H1 (cell line): ENCODE measurements around the gene INPP5E. TPM values are rescaled to one million over a fixed set of nuclear protein-coding genes. Genes with fewer than 3 reads are reported as not detected.

ENCODE experiments used
- CTCF ChIA-PET: fragments of 300-600 bp; sonication (Branson Sonifier 250); formaldehyde crosslinking; loops from one replicate; lab custom pipeline; 2021; ENCODE audit not compliant: partially characterized antibody; lab: Charles Lee
- POLR2A ChIA-PET: fragments of 300-600 bp; sonication (Branson Sonifier 250); formaldehyde crosslinking; loops from one replicate; lab custom pipeline; 2021; ENCODE audit warnings: inconsistent platforms; ENCODE audit not compliant: partially characterized antibody; lab: Charles Lee
- DNase-seq, 2 experiments: peaks; one replicate each; pipeline versions ENCODE4 v3.0.0 to v3.0.0-alpha.2; 2010 to 2022; ENCODE audit warnings: low spot score in 2 of 2, low read depth in 1 of 2, mixed read lengths in 1 of 2
- FAIRE-seq: peaks from 2 replicates; lab custom pipeline; 2011; peaks lifted over from hg19 to GRCh38; lab: Jason Lieb, UNC
- H2AFZ ChIP-seq: 2 replicates; pipeline ENCODE4 v1.8.1; 2012; ENCODE audit warnings: low read length, inconsistent platforms
- H2AK5ac ChIP-seq: 2 replicates; pipeline ENCODE4 v1.6.1; 2013; ENCODE audit warnings: low read depth, low read length
- H2BK120ac ChIP-seq: replicated peaks from 2 replicates; pipeline ENCODE3; 2013; ENCODE audit warnings: low read depth, low read length, inconsistent platforms
- H2BK12ac ChIP-seq: 2 replicates; pipeline ENCODE4 v1.6.1; 2013; ENCODE audit warnings: low read depth, low read length
- H2BK15ac ChIP-seq: 2 replicates; pipeline ENCODE4 v1.6.1; 2013; ENCODE audit warnings: low read length
- H2BK20ac ChIP-seq: 2 replicates; pipeline ENCODE4 v1.6.1; 2013; ENCODE audit warnings: low read length
- H2BK5ac ChIP-seq: 2 replicates; pipeline ENCODE4 v1.6.1; 2013; ENCODE audit warnings: low read depth, low read length
- H3K14ac ChIP-seq: 2 replicates; pipeline ENCODE4 v1.6.1; 2013; ENCODE audit warnings: inconsistent platforms; ENCODE audit not compliant: insufficient read length
- H3K18ac ChIP-seq: 2 replicates; pipeline ENCODE4 v1.6.1; 2013; ENCODE audit warnings: low read length; ENCODE audit errors: extremely low read depth
- H3K23ac ChIP-seq: 2 replicates; pipeline ENCODE4 v1.6.1; 2013; ENCODE audit warnings: inconsistent platforms; ENCODE audit not compliant: insufficient read length
- H3K23me2 ChIP-seq: 2 replicates; pipeline ENCODE4 v1.6.1; 2013; ENCODE audit warnings: low read depth, low read length
- H3K27ac ChIP-seq: 2 replicates; pipeline ENCODE4 v1.6.1; 2011; ENCODE audit warnings: low read depth, low read length, inconsistent platforms
- H3K27me3 ChIP-seq, 4 experiments: replicated peaks in 1 of 4; 1 replicate in 1 of 4; 2 replicates in 3 of 4; pipeline versions ENCODE4 v1.6.1 to v1.8.1; 2011 to 2013; ENCODE audit warnings: low read length in 3 of 4, mild to moderate bottlenecking in 3 of 4, inconsistent platforms in 2 of 4, mixed read lengths in 2 of 4, moderate library complexity in 1 of 4; ENCODE audit not compliant: control insufficient read depth in 3 of 4, insufficient read depth in 3 of 4; ENCODE audit errors: extremely low read depth in 1 of 4
- H3K36me3 ChIP-seq, 4 experiments: 2 replicates each; pipeline versions ENCODE4 v1.6.1 to v1.8.1; 2011 to 2013; ENCODE audit warnings: mild to moderate bottlenecking in 4 of 4, low read length in 3 of 4, moderate library complexity in 2 of 4, control low read depth in 1 of 4, inconsistent platforms in 1 of 4; ENCODE audit not compliant: insufficient read depth in 4 of 4, control insufficient read depth in 2 of 4
- H3K4ac ChIP-seq: replicated peaks from 2 replicates; pipeline ENCODE3; 2013; ENCODE audit warnings: low read length, low read depth, mixed read lengths, inconsistent platforms; ENCODE audit not compliant: insufficient read length
- H3K4me1 ChIP-seq, 4 experiments: replicated peaks in 1 of 4; 1 replicate in 1 of 4; 2 replicates in 3 of 4; pipeline versions ENCODE4 v1.6.1 to v1.8.1; 2011 to 2013; ENCODE audit warnings: low read length in 3 of 4, inconsistent platforms in 2 of 4, mixed read lengths in 1 of 4; ENCODE audit not compliant: insufficient read depth in 4 of 4, control insufficient read depth in 3 of 4
- H3K4me2 ChIP-seq, 2 experiments: 2 replicates each; pipeline versions ENCODE4 v1.6.1 to v1.8.1; 2011 to 2013; ENCODE audit warnings: low read depth in 2 of 2, low read length in 2 of 2, control low read depth in 1 of 2, inconsistent platforms in 1 of 2, mild to moderate bottlenecking in 1 of 2; ENCODE audit not compliant: insufficient read depth in 1 of 2
- H3K4me3 ChIP-seq, 4 experiments: fragments of 200-600, 300-600 bp in 1 of 4; sonication (generic), shearing (Covaris generic), sonication (Bioruptor Twin) in 1 of 4; 2 replicates each; pipeline versions ENCODE4 v1.5.1 to v1.8.1; 2011 to 2016; ENCODE audit warnings: low read length in 4 of 4, low read depth in 3 of 4, control low read depth in 2 of 4, inconsistent platforms in 2 of 4, mild to moderate bottlenecking in 2 of 4, mixed read lengths in 1 of 4, moderate library complexity in 1 of 4; ENCODE audit not compliant: insufficient read depth in 2 of 4; ENCODE audit errors: extremely low read depth in 1 of 4
- H3K56ac ChIP-seq: replicated peaks from 2 replicates; pipeline ENCODE3; 2013; ENCODE audit warnings: low read depth, mild to moderate bottlenecking, mixed read lengths, low read length, inconsistent platforms; ENCODE audit not compliant: insufficient read length
- H3K79me1 ChIP-seq: 2 replicates; pipeline ENCODE4 v1.6.1; 2013; ENCODE audit warnings: low read depth, low read length, control low read depth
- H3K79me2 ChIP-seq, 2 experiments: 2 replicates each; pipeline versions ENCODE4 v1.6.1 to v1.8.1; 2012 to 2013; ENCODE audit warnings: low read length in 2 of 2, mild to moderate bottlenecking in 2 of 2, inconsistent platforms in 1 of 2; ENCODE audit not compliant: insufficient read depth in 2 of 2, control insufficient read depth in 1 of 2
- H3K9ac ChIP-seq, 4 experiments: replicated peaks in 1 of 4; 1 replicate in 1 of 4; 2 replicates in 3 of 4; pipeline versions ENCODE4 v1.6.1 to v1.8.1; 2011 to 2013; ENCODE audit warnings: low read depth in 3 of 4, low read length in 3 of 4, control low read depth in 2 of 4, mild to moderate bottlenecking in 2 of 4, moderate library complexity in 2 of 4, inconsistent platforms in 1 of 4; ENCODE audit errors: extremely low read depth in 1 of 4
- H3K9me3 ChIP-seq, 2 experiments: 2 replicates each; pipeline versions ENCODE4 v1.6.1 to v1.8.1; 2012 to 2013; ENCODE audit warnings: mild to moderate bottlenecking in 2 of 2, moderate library complexity in 2 of 2, control low read depth in 1 of 2, inconsistent platforms in 1 of 2, low read depth in 1 of 2, low read length in 1 of 2, mixed read lengths in 1 of 2; ENCODE audit not compliant: insufficient read depth in 2 of 2
- H4K20me1 ChIP-seq, 2 experiments: replicated peaks in 1 of 2; 2 replicates each; pipeline versions ENCODE3 to v1.8.1; 2011 to 2013; ENCODE audit warnings: inconsistent platforms in 2 of 2, low read length in 2 of 2, mild to moderate bottlenecking in 1 of 2; ENCODE audit not compliant: insufficient read depth in 2 of 2, control insufficient read depth in 1 of 2
- H4K5ac ChIP-seq: 2 replicates; pipeline ENCODE4 v1.6.1; 2013; ENCODE audit warnings: low read length, low read depth, mixed read lengths, inconsistent platforms; ENCODE audit not compliant: insufficient read length
- H4K8ac ChIP-seq: 2 replicates; pipeline ENCODE4 v1.8.0; 2013; ENCODE audit warnings: mild to moderate bottlenecking, moderate library complexity, low read length, inconsistent platforms; ENCODE audit not compliant: insufficient read depth; ENCODE audit errors: extremely low read depth
- H4K91ac ChIP-seq: replicated peaks from 2 replicates; pipeline ENCODE3; 2013; ENCODE audit warnings: low read length, mixed read lengths, inconsistent platforms; ENCODE audit not compliant: insufficient read length
- WGBS, 2 experiments: shearing (Covaris generic) in 1 of 2; methylation state at CpG; one replicate each; pipeline versions ENCODE4 v1.1.6 to v1.1.7; 2013 to 2015; ENCODE audit warnings: low lambda C conversion rate in 2 of 2, mixed read lengths in 2 of 2, inconsistent platforms in 1 of 2, low coverage in 1 of 2, missing lambda C conversion rate in 1 of 2; ENCODE audit not compliant: insufficient replicate concordance in 2 of 2, insufficient coverage in 1 of 2, insufficient read length in 1 of 2; ENCODE audit errors: extremely low coverage in 1 of 2, missing lambda C conversion rate in 1 of 2; 5-methylcytosine and 5-hydroxymethylcytosine counted together
- polyA plus RNA-seq, 7 experiments: library from polyadenylated mRNA; depleted of rRNA in 3 of 7; stranded (reverse) in 5 of 7; unstranded in 2 of 7; fragments of >200 nt in 5 of 7; fragments of 200-250 nt in 2 of 7; gene quantifications; 1 replicate in 5 of 7; 2 replicates in 1 of 7; 4 replicates in 1 of 7; pipeline versions ENCODE4 v1.2.1 to v1.2.3, GENCODE V29; 2011 to 2013; ENCODE audit warnings: missing spikeins in 2 of 7, mixed read lengths in 2 of 7
- total RNA-seq: library from RNA; stranded (reverse); fragmentation: NEBNext Ultra II Directional; extraction: Animal tissue kit (Norgen Biotek cat#: 25700); gene quantifications from 2 replicates; pipeline ENCODE4 v1.2.1, GENCODE V29; 2021

Gene INPP5E
- total and polyA plus RNA-seq, 2 of the 8 experiments (the other 6 are each of a cell fraction or from before 2014, with no cell fraction given): 8.7 to 11.3 TPM

- CTCF ChIA-PET: interaction anchor here (0.7 to 2.5 kb wide), 7 partner anchors 8 to 224 kb away, joined by 3 to 10 read pairs (median 4); partner anchors contain the start of gene DNLZ
- H3K36me3 ChIP-seq: peaks cover 17 to 39% (median 25%) of the 10 kb centered on the region in 4 experiments
Measured at GRCh38 chr9:136443687-136444086, 4.0 kb upstream of the INPP5E start.

More at GRCh38 chr9:136443687-136444086, 4.0 kb upstream of the INPP5E start:
- POLR2A ChIA-PET: interaction anchor here (0.9 to 4.4 kb wide), 8 partner anchors 10 to 42 kb away, joined by 3 to 23 read pairs (median 6); partner anchors contain the start of gene SNAPC4
- no peak overlapping the region for H4K8ac ChIP-seq
- H3K4ac ChIP-seq: no peak overlapping the region
- no peaks in the 10 kb centered on the region for H3K79me1 ChIP-seq
- no peak overlapping the region for H4K91ac ChIP-seq
- no peak overlapping the region for H2BK20ac ChIP-seq
- no peaks in the 10 kb centered on the region for H3K79me2 ChIP-seq
- H3K23ac ChIP-seq: no peak overlapping the region
- H2AFZ ChIP-seq: no peak overlapping the region
- H3K27me3 ChIP-seq: no peaks in the 10 kb centered on the region; a peak in 1 of 7 replicates
- no peak overlapping the region for H3K27ac ChIP-seq
- H3K9me3 ChIP-seq: no peaks in the 10 kb centered on the region
- H3K56ac ChIP-seq: no peak overlapping the region
- no peak overlapping the region for H2BK15ac ChIP-seq
- H2BK12ac ChIP-seq: no peak overlapping the region
- WGBS, 2 experiments: 97% methylated on average over 7 of the region's 7 CpGs; no CpG with 5 or more reads in 1 of the 2 experiments
- no peak overlapping the region for H2BK120ac ChIP-seq
- peaks cover 5 to 13% of the 10 kb centered on the region in 2 experiments for H4K20me1 ChIP-seq
- DNase-seq (no peak), FAIRE-seq (no peak)
- no peak overlapping the region for H3K14ac ChIP-seq
- no peak overlapping the region for H2AK5ac ChIP-seq
- H3K23me2 ChIP-seq: peaks cover 3% of the 10 kb centered on the region; the same call in 1 of the 2 replicates
- no peak overlapping the region for H4K5ac ChIP-seq
- H3K4me3 ChIP-seq: no peak overlapping the region
- no peak overlapping the region for H2BK5ac ChIP-seq
- no peak overlapping the region for H3K4me2 ChIP-seq
- H3K18ac ChIP-seq: no peak overlapping the region
- H3K9ac ChIP-seq: no peak overlapping the region
- 0 out of 7 replicates have a peak, but pooled peaks cover 0 to 2% (median 0%) of the 10 kb centered on the region in 4 experiments for H3K4me1 ChIP-seq
